HepG2 (cell line): ENCODE results near the gene RNASE13. TPM values are rescaled to one million over a fixed set of nuclear protein-coding genes. Genes with fewer than 3 reads are reported as not detected.

Experiments
- AHR ChIP-seq: IDR thresholded peaks from 2 replicates; pipeline ENCODE4 v1.6.1; 2018; ENCODE audit warnings: missing genetic modification reagents, missing compliant biosample characterization
- CTCF ChIP-seq: sonication (generic); formaldehyde crosslinking; IDR thresholded peaks from 2 replicates; pipeline ENCODE4 v1.5.0; 2020; ENCODE audit warnings: mild to moderate bottlenecking, missing genetic modification reagents, moderate library complexity
- DRAP1 ChIP-seq: IDR thresholded peaks from 2 replicates; pipeline ENCODE4 v1.6.1; 2016; ENCODE audit warnings: missing genetic modification reagents, missing compliant biosample characterization
- FOXC1 ChIP-seq: sonication (generic); formaldehyde crosslinking; IDR thresholded peaks from 2 replicates; pipeline ENCODE4 v1.8.0; 2022; ENCODE audit warnings: mild to moderate bottlenecking, missing genetic modification reagents, borderline replicate concordance
- HNRNPUL1 ChIP-seq: fragments of 200-400 bp; formaldehyde crosslinking; IDR thresholded peaks from 2 replicates; pipeline ENCODE4 v1.6.1; 2017; ENCODE audit warnings: low read depth, mild to moderate bottlenecking, low read length, moderate library complexity
- ISX ChIP-seq: sonication (generic); formaldehyde crosslinking; conservative IDR thresholded peaks from 2 replicates; pipeline ENCODE4 v1.5.0; 2020; ENCODE audit warnings: missing genetic modification reagents
- KDM4B ChIP-seq: sonication (generic); formaldehyde crosslinking; IDR thresholded peaks from 2 replicates; pipeline ENCODE4 v1.4.0; 2020; ENCODE audit warnings: missing genetic modification reagents
- RBM39 ChIP-seq: fragments of 200-400 bp; formaldehyde crosslinking; IDR thresholded peaks from one replicate; pipeline ENCODE4 v1.6.1; 2018; ENCODE audit warnings: antibody characterized with exemption, mild to moderate bottlenecking, low read depth, low read length; ENCODE audit not compliant: poor library complexity, severe bottlenecking
- SMAD1 ChIP-seq: sonication (generic); formaldehyde crosslinking; IDR thresholded peaks from 2 replicates; pipeline ENCODE4 v1.4.0; 2020; ENCODE audit warnings: missing genetic modification reagents, low read depth, mild to moderate bottlenecking, borderline replicate concordance
- STAT6 ChIP-seq: sonication (generic); formaldehyde crosslinking; IDR thresholded peaks from 2 replicates; pipeline ENCODE4 v1.4.0; 2020; ENCODE audit warnings: missing genetic modification reagents, mild to moderate bottlenecking, borderline replicate concordance
- TEF ChIP-seq: sonication (generic); formaldehyde crosslinking; IDR thresholded peaks from 2 replicates; pipeline ENCODE4 v1.5.0; 2020; ENCODE audit warnings: missing genetic modification reagents
- ZNF136 ChIP-seq: sonication (generic); formaldehyde crosslinking; IDR thresholded peaks from 2 replicates; pipeline ENCODE4 v1.8.1; 2022; ENCODE audit warnings: low read depth, mild to moderate bottlenecking, moderate library complexity, missing genetic modification reagents
- ZNF414 ChIP-seq: sonication (generic); formaldehyde crosslinking; IDR thresholded peaks from 2 replicates; pipeline ENCODE4 v1.5.0; 2020; ENCODE audit warnings: missing genetic modification reagents
- ZNF691 ChIP-seq: sonication (generic); formaldehyde crosslinking; IDR thresholded peaks from 2 replicates; pipeline ENCODE4 v1.4.0; 2020; ENCODE audit warnings: missing genetic modification reagents, low read depth, mild to moderate bottlenecking, borderline replicate concordance
- ZNF784 ChIP-seq: sonication (generic); formaldehyde crosslinking; IDR thresholded peaks from 2 replicates; pipeline ENCODE4 v1.5.1; 2020; ENCODE audit warnings: missing genetic modification reagents, mild to moderate bottlenecking, borderline replicate concordance
- polyA plus RNA-seq, 8 experiments: library from polyadenylated mRNA; depleted of rRNA in 3 of 8; stranded (reverse) in 7 of 8; unstranded in 1 of 8; fragments of >200 nt; fragmentation: Illumina TruSeq in 4 of 8; extraction: Trizol in 4 of 8; gene quantifications; 2 replicates each; pipeline versions ENCODE4 v1.2.1 to v1.2.3, GENCODE V29; 2011 to 2016; ENCODE audit warnings: low read depth in 4 of 8, missing spikeins in 1 of 8, mixed read lengths in 1 of 8; ENCODE audit not compliant: insufficient read depth in 1 of 8
- total RNA-seq, 5 experiments: library from RNA; depleted of rRNA; stranded (reverse); fragments of >200 nt; fragmentation: Illumina TruSeq; extraction: Trizol; gene quantifications; 2 replicates each; pipeline ENCODE4 v1.2.3, GENCODE V29; 2016; ENCODE audit warnings: low read depth in 1 of 5

The RNASE13 gene
- total and polyA plus RNA-seq, 2 of the 13 experiments (the other 11 are each of a cell fraction or from before 2014, with no cell fraction given) = 1.0 TPM; not detected in 1

GRCh38 chr14:21069388-21070082, 34.9 kb upstream of the RNASE13 start (continued):
- TF ChIP-seq STAT6 (CRISPR knock-in tag) (0 out of 2 replicates have a peak, but pooled peaks have one; percentile 48), FOXC1 (0 out of 2 replicates have a peak, but pooled peaks have one; percentile 24), CTCF (0 out of 2 replicates have a peak, but pooled peaks have one; percentile 16), DRAP1 (CRISPR knock-in tag) (0 out of 2 replicates have a peak, but pooled peaks have one; percentile 27), SMAD1 (no peak), HNRNPUL1 (no peak), TEF (CRISPR knock-in tag) (no peak), ZNF136 (peak; percentile 47; the same call in 1 of the 2 replicates), ZNF784 (CRISPR knock-in tag) (peak; percentile 69; the same call in 1 of the 2 replicates), ISX (CRISPR knock-in tag) (no peak), KDM4B (CRISPR knock-in tag) (no peak), AHR (no peak), ZNF414 (no peak), RBM39 (peak; percentile 85), ZNF691 (CRISPR knock-in tag) (peak; percentile 64; the same call in 1 of the 2 replicates)
